ENCODE results near the gene SLC9A4. TPM values are rescaled to one million over a fixed set of nuclear protein-coding genes. Genes with fewer than 3 reads are reported as not detected.

SLC9A4 gene
- total and polyA plus RNA-seq, 4 donors: 0.06 to 0.09 TPM; not detected in 2

DNA sequence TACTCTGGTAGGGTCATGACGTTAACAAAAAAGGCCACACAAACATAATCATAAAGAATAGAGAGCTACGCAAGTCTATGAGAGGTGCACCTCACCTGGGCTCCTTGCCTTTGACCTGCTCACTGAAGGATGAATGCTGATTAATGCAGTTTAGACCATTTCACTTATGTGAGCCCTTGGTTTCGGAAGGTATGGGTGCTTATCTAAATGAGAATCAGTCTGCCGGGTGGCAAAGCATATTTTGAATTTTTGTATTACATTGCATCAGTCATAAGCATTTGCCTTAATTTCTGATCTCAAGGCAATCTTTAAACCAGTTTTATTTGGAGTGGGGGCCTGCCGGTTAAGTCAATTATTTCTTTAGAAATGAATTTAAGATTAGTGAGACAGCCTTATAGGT lies 42.8 kb downstream of the SLC9A4 start:
- Histone ChIP-seq H3K9me3 (ENCODE audit: control insufficient read depth in 4 of 4, insufficient read depth in 3 of 4, low read length in 3 of 4) (no peaks in the 10 kb centered on the region), H3K27me3 (ENCODE audit: control insufficient read depth in 3 of 3, insufficient read depth in 3 of 3, low read length in 2 of 3) (no peaks in the 10 kb centered on the region), H3K27ac (ENCODE audit: low read depth in 1 of 2, low read length in 1 of 2) (no peak overlapping the region), H3K36me3 (ENCODE audit: control insufficient read depth in 4 of 4, insufficient read depth in 4 of 4, low read length in 4 of 4) (no peaks in the 10 kb centered on the region), H3K9ac (ENCODE audit: insufficient read depth in 1 of 2, low read length in 2 of 2) (no peak overlapping the region), H3K4me1 (ENCODE audit: control insufficient read depth in 5 of 5, insufficient read depth in 5 of 5, low read length in 5 of 5) (no peaks in the 10 kb centered on the region), H3K4me3 (no peak overlapping the region)
- 69 to 74% methylated on average over 5 of the region's 5 CpGs for WGBS, 2 donors
- DNase-seq (peak in 1 of 3 donors; percentile 3), ATAC-seq (ENCODE audit: insufficient read depth, low FRiP score) (no peak)
- TF ChIP-seq, protein P1, sequence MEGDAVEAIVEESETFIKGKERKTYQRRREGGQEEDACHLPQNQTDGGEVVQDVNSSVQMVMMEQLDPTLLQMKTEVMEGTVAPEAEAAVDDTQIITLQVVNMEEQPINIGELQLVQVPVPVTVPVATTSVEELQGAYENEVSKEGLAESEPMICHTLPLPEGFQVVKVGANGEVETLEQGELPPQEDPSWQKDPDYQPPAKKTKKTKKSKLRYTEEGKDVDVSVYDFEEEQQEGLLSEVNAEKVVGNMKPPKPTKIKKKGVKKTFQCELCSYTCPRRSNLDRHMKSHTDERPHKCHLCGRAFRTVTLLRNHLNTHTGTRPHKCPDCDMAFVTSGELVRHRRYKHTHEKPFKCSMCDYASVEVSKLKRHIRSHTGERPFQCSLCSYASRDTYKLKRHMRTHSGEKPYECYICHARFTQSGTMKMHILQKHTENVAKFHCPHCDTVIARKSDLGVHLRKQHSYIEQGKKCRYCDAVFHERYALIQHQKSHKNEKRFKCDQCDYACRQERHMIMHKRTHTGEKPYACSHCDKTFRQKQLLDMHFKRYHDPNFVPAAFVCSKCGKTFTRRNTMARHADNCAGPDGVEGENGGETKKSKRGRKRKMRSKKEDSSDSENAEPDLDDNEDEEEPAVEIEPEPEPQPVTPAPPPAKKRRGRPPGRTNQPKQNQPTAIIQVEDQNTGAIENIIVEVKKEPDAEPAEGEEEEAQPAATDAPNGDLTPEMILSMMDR (IDR thresholded peaks at IDR 0.05; ENCODE audit: control extremely low read depth, extremely low read depth): no peak

DNA sequence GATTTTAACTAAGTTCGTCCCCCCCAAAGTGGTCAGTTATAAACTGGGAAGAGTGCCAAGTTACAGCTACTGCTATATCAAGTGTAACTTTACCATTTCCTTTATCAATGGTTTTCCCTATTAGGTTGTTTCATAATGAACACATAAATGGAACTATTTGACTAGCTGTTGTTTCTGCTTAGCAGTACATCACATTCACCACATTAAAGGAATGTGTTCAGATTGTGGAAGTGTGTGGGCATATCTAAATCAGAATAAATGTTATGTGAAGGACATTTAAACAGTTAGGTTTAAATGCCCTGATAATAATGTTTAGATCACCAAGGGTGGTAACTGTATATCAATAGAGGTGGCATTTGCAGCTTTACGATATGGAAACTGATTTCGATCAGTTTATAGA lies 45.1 kb downstream of the SLC9A4 start:
- WGBS, 2 donors: 75 to 90% methylated on average over 3 of the region's 3 CpGs
- no peaks in the 10 kb centered on the region for H3K27me3 ChIP-seq (ENCODE audit: control insufficient read depth in 3 of 3, insufficient read depth in 3 of 3, low read length in 2 of 3)
- ATAC-seq (ENCODE audit: insufficient read depth, low FRiP score) (no peak), DNase-seq (no peak)
- TF ChIP-seq, protein P1 (IDR thresholded peaks at IDR 0.05; ENCODE audit: control extremely low read depth, extremely low read depth): no peak
- H3K4me3 ChIP-seq: no peak overlapping the region
- no peaks in the 10 kb centered on the region for H3K4me1 ChIP-seq (ENCODE audit: control insufficient read depth in 5 of 5, insufficient read depth in 5 of 5, low read length in 5 of 5)
- H3K9ac ChIP-seq (ENCODE audit: insufficient read depth in 1 of 2, low read length in 2 of 2): no peak overlapping the region
- no peak overlapping the region for H3K27ac ChIP-seq (ENCODE audit: low read depth in 1 of 2, low read length in 1 of 2)
- no peaks in the 10 kb centered on the region for H3K36me3 ChIP-seq (ENCODE audit: control insufficient read depth in 4 of 4, insufficient read depth in 4 of 4, low read length in 4 of 4)
- no peaks in the 10 kb centered on the region for H3K9me3 ChIP-seq (ENCODE audit: control insufficient read depth in 4 of 4, insufficient read depth in 3 of 4, low read length in 3 of 4)

DNA sequence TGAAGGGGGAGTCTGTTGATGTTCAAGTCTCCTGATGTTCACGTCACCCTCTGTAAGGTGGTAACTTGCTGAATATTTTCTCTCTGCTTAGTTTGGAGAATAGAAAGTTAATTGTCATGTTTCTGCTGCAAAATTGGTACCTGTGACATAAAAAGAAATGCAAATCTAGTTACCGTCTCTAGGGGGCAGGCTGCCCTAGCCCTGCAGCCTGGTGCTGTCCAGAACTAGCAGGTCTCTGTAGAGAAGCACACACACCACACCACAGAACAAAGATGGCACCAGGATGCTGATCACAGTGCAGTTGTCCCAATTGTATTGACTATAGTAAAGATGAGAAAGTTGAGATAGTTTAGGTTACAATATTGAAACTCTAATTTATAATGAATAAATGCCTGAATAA lies 47.0 kb downstream of the SLC9A4 start:
- Histone ChIP-seq H3K36me3 (ENCODE audit: control insufficient read depth in 4 of 4, insufficient read depth in 4 of 4, low read length in 4 of 4) (no peaks in the 10 kb centered on the region), H3K4me1 (ENCODE audit: control insufficient read depth in 5 of 5, insufficient read depth in 5 of 5, low read length in 5 of 5) (no peaks in the 10 kb centered on the region), H3K27ac (ENCODE audit: low read depth in 1 of 2, low read length in 1 of 2) (no peak overlapping the region), H3K9ac (ENCODE audit: insufficient read depth in 1 of 2, low read length in 2 of 2) (no peak overlapping the region), H3K27me3 (ENCODE audit: control insufficient read depth in 3 of 3, insufficient read depth in 3 of 3, low read length in 2 of 3) (no peaks in the 10 kb centered on the region), H3K4me3 (no peak overlapping the region), H3K9me3 (ENCODE audit: control insufficient read depth in 4 of 4, insufficient read depth in 3 of 4, low read length in 3 of 4) (no peaks in the 10 kb centered on the region)
- 31 to 35% methylated on average over 2 of the region's 2 CpGs for WGBS, 2 donors
- DNase-seq (peak in 2 of 3 donors; percentile 8 to 30), ATAC-seq (ENCODE audit: insufficient read depth, low FRiP score) (no peak)
- TF ChIP-seq, protein P1 (IDR thresholded peaks at IDR 0.05; ENCODE audit: control extremely low read depth, extremely low read depth): peak; percentile 13

DNA sequence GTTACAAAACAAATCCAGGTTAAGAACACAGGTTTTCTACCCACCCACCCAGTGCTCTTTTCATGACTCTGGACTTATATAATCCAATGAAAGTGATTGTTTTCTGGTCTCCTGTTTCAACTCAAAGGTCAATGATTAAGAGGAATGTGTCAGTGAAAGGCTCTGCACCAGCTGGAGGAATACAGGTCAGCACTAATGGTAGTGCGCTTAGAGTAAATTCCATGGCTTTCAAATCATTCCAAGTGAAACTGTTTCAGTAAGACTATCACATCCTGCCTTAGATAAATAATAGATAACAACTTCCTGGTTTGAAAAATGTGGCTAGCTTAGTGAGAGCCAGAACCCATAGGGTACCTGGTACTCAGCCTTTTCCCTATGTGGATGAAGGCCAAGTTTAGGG lies 47.8 kb downstream of the SLC9A4 start:
- DNase-seq (peak in 1 of 3 donors; percentile 4), ATAC-seq (ENCODE audit: insufficient read depth, low FRiP score) (no peak)
- Histone ChIP-seq H3K36me3 (ENCODE audit: control insufficient read depth in 4 of 4, insufficient read depth in 4 of 4, low read length in 4 of 4) (no peaks in the 10 kb centered on the region), H3K9me3 (ENCODE audit: control insufficient read depth in 4 of 4, insufficient read depth in 3 of 4, low read length in 3 of 4) (no peaks in the 10 kb centered on the region), H3K27ac (ENCODE audit: low read depth in 1 of 2, low read length in 1 of 2) (no peak overlapping the region), H3K4me1 (ENCODE audit: control insufficient read depth in 5 of 5, insufficient read depth in 5 of 5, low read length in 5 of 5) (no peaks in the 10 kb centered on the region), H3K9ac (ENCODE audit: insufficient read depth in 1 of 2, low read length in 2 of 2) (no peak overlapping the region), H3K27me3 (ENCODE audit: control insufficient read depth in 3 of 3, insufficient read depth in 3 of 3, low read length in 2 of 3) (no peaks in the 10 kb centered on the region), H3K4me3 (no peak overlapping the region)
- TF ChIP-seq, protein P1 (IDR thresholded peaks at IDR 0.05; ENCODE audit: control extremely low read depth, extremely low read depth): no peak
- 44 to 80% methylated on average over 1 of the region's 1 CpG for WGBS, 2 donors
